ENCODE measurements around the gene CASP1.

GRCh38 chr11:105023003-105023402 is 11.9 kb downstream of the CASP1 start, which contains the start of gene CASP5:
- TF ChIP-seq CTCF (conservative IDR thresholded peaks at IDR 0.05) (no peak), EZH2 (IDR thresholded peaks at IDR 0.05; ENCODE audit: low read depth) (no peak)

All from PC-9 (cell line).